Peyer's patch (tissue), 4 donors: ENCODE measurements around the gene CTCFL.

Experiments
- CTCF ChIP-seq, 6 experiments: fragments of 450-650 bp in 4 of 6; fragments of 200-600 bp in 2 of 6; sonication (generic) in 1 of 6; IDR thresholded peaks; one replicate each; pipeline ENCODE4 v1.5.1; 2017 to 2019; ENCODE audit warnings: antibody characterized with exemption in 6 of 6, mild to moderate bottlenecking in 3 of 6, moderate library complexity in 1 of 6
- POLR2A ChIP-seq, 2 donors: fragments of 450-650 bp; IDR thresholded peaks; one replicate each; pipeline ENCODE4 v1.5.1; 2017; ENCODE audit warnings: antibody characterized with exemption in 2 of 2, mild to moderate bottlenecking in 2 of 2, moderate library complexity in 2 of 2

GRCh38 chr20:57548177-57549058, 23.5 kb upstream of the CTCFL start:
- TF ChIP-seq CTCF (IDR thresholded peaks at IDR 0.05): no peak
- TF ChIP-seq POLR2A (IDR thresholded peaks at IDR 0.05): no peak
